GM13977 (cell line): ENCODE data around the gene CIITA.

Source experiments
- DNase-seq: peaks from one replicate; pipeline ENCODE4 v3.0.0; 2012; ENCODE audit warnings: low spot score
- CTCF ChIP-seq: IDR thresholded peaks from 2 replicates; pipeline ENCODE4 v1.5.1; 2012; ENCODE audit warnings: mild to moderate bottlenecking, control low read depth; ENCODE audit not compliant: insufficient read depth; ENCODE audit errors: extremely low read depth, missing control alignments
- in situ Hi-C: fragments of 300-500 bp; cut with MboI; formaldehyde crosslinking; loops from one replicate; pipeline ENCODE4 v1.12.0; 2022; ENCODE audit warnings: low sequenced_read_pairs, low pct_unique_long_range_greater_than_20kb, mixed read lengths, inconsistent platforms; ENCODE audit not compliant: unreplicated experiment

The CIITA gene

GRCh38 chr16:10852286-10852685 is 24.7 kb upstream of the CIITA start:
- DNase-seq: no peak
- in situ Hi-C loops: no loop called here
- TF ChIP-seq CTCF: no peak

GRCh38 chr16:10852948-10853347 is 24.1 kb upstream of the CIITA start:
- DNase-seq: no peak
- no peak for TF ChIP-seq CTCF
- in situ Hi-C loops: no loop called here

- in situ Hi-C loops: no loop called here
- DNase-seq: no peak
- no peak for TF ChIP-seq CTCF
Observed at GRCh38 chr16:10856042-10856441, 21.0 kb upstream of the CIITA start.

- no peak for DNase-seq
- in situ Hi-C loops: no loop called here
- no peak for TF ChIP-seq CTCF
Observed at GRCh38 chr16:10858203-10858602, 18.8 kb upstream of the CIITA start.

- no peak for DNase-seq
- in situ Hi-C loops: no loop called here
- TF ChIP-seq CTCF: no peak
Observed at GRCh38 chr16:10859020-10859419, 18.0 kb upstream of the CIITA start.

GRCh38 chr16:10859658-10860057 is 17.3 kb upstream of the CIITA start:
- in situ Hi-C loops: loop anchor here (10.0 kb wide), 1 partner anchor 45 kb away; the partner anchor contains the start of gene TVP23A
- DNase-seq: no peak

More at GRCh38 chr16:10859658-10860057, 17.3 kb upstream of the CIITA start:
- no peak for TF ChIP-seq CTCF
